ENCODE measurements around the gene ANXA2R. TPM values are rescaled to one million over a fixed set of nuclear protein-coding genes. Genes with fewer than 3 reads are reported as not detected.

Gene ANXA2R
- total and polyA plus RNA-seq, 2 of the 13 experiments (the other 11 are each of a cell fraction or from before 2014, with no cell fraction given), result 0.95 to 1.3 TPM

DNA sequence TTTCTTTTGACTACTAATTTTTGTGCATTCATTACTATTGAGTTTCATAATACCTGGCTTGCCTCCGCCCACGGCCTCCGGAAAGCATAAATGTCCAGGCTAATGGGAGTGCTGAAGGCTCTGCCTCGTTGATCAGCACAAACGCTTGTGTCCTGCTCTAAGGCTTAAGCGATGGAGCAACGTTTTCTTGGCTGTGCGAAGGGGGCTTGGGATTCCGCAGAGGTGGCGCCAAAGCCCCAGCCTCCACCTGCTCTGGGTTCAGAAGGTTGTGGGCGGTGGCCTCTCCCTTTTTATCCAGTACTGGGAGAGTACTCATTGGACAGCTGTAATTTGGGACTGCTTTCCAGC lies 19.7 kb downstream of the ANXA2R start:
- Histone ChIP-seq H3K27me3 (ENCODE audit: control insufficient read depth in 1 of 2, insufficient read depth in 2 of 2, low read length in 2 of 2) (no peaks in the 10 kb centered on the region; a peak in 1 of 5 replicates), H2AFZ (ENCODE audit: low read length) (peak overlapping the region; percentile 71), H3K79me2 (ENCODE audit: insufficient read depth, low read length) (peaks cover 4% of the 10 kb centered on the region), H3K4me3 (replicated peaks in 1 of 3; ENCODE audit: insufficient read depth in 1 of 3, low read depth in 2 of 3, low read length in 3 of 3) (peak overlapping the region; percentile 69 to 86 (median 82); a peak in 5 of 6 replicates), H3K36me3 (replicated peaks in 1 of 2; ENCODE audit: control insufficient read depth in 1 of 2, insufficient read depth in 2 of 2, low read length in 2 of 2) (no peaks in the 10 kb centered on the region), H3K9me3 (ENCODE audit: low read length) (no peaks in the 10 kb centered on the region), H3K9ac (ENCODE audit: insufficient read depth, low read depth, low read length) (peak overlapping the region; percentile 66), H3K4me2 (ENCODE audit: low read depth, low read length) (peak overlapping the region; percentile 92), H4K20me1 (ENCODE audit: insufficient read depth, low read length) (no peaks in the 10 kb centered on the region), H3K27ac (ENCODE audit: extremely low read length, insufficient read depth, low read length) (peak overlapping the region; percentile 92), H3K4me1 (ENCODE audit: insufficient read depth, low read length) (peaks cover 33% of the 10 kb centered on the region)
- WGBS (ENCODE audit: low lambda C conversion rate), result 1% methylated on average over 8 of the region's 11 CpGs
- FAIRE-seq (no peak), ATAC-seq (peak; percentile 21), DNase-seq (ENCODE audit: low spot score) (peak; percentile 23)
- CTCF ChIA-PET (ENCODE audit: low intra/inter-chr PET ratio, low total read pairs), result interaction anchor here (0.9 to 2.9 kb wide), 4 partner anchors 10 to 45 kb away, joined by 3 to 14 read pairs (median 8); partner anchors contain the start of gene ANXA2R
- intact Hi-C loops (cut with micrococcal nuclease; ENCODE audit: unreplicated experiment) (loop anchor here (1.0 kb wide), 1 partner anchor 20 kb away; the partner anchor contains the start of gene ANXA2R), in situ Hi-C loops (cut with HindIII; ENCODE audit: extremely low pct_ligation_motif_present, low pct_unique_long_range_greater_than_20kb) (loop anchor here (25.0 kb wide), 1 partner anchor 208 kb away; the partner anchor contains the start of gene SELENOP)
- no TSS peak for BruUV-seq (replicated peaks)
- POLR2A ChIA-PET, result interaction anchor here (0.7 to 4.7 kb wide), 17 partner anchors 7 to 495 kb away, joined by 3 to 72 read pairs (median 5); partner anchors contain the start of genes ANXA2R, C5orf34, SELENOP and TMEM267
- TF ChIP-seq ZNF703 (CRISPR knock-in tag; IDR thresholded peaks at IDR 0.05; ENCODE audit: borderline replicate concordance) (no peak), SAP130 (CRISPR knock-in tag; IDR thresholded peaks at IDR 0.05; ENCODE audit: low read depth) (peak; percentile 3; the same call in 1 of the 2 replicates), ETV5 (CRISPR knock-in tag; IDR thresholded peaks at IDR 0.05; ENCODE audit: borderline replicate concordance) (peak; percentile 5; the same call in 1 of the 2 replicates), PHF8 (CRISPR knock-in tag; IDR thresholded peaks at IDR 0.05) (no peak; the same call in 1 of the 2 replicates), ZSCAN20 (CRISPR knock-in tag; IDR thresholded peaks at IDR 0.05; ENCODE audit: borderline replicate concordance) (no peak), DMAP1 (CRISPR knock-in tag; IDR thresholded peaks at IDR 0.05) (peak; percentile 63; the same call in 1 of the 2 replicates), KDM2A (CRISPR knock-in tag; IDR thresholded peaks at IDR 0.05; ENCODE audit: borderline replicate concordance, low read depth) (peak; percentile 12; the same call in 1 of the 2 replicates), ATF4 (CRISPR knock-in tag; IDR thresholded peaks at IDR 0.05) (0 out of 4 replicates have a peak, but pooled peaks of 1 of the 2 experiments have one; percentile 15), REL (CRISPR knock-in tag; conservative IDR thresholded peaks at IDR 0.05) (0 out of 2 replicates have a peak, but pooled peaks have one; percentile 2), AHR (CRISPR knock-in tag; IDR thresholded peaks at IDR 0.05) (no peak), ZNF777 (CRISPR knock-in tag; IDR thresholded peaks at IDR 0.05) (no peak), XRCC5 (optimal IDR thresholded peaks at IDR 0.05; ENCODE audit: low read length) (peak; percentile 6), HOXA9 (CRISPR knock-in tag; IDR thresholded peaks at IDR 0.05; ENCODE audit: borderline replicate concordance) (no peak), SRF (IDR thresholded peaks at IDR 0.05; ENCODE audit: low read depth, low read length) (no peak), TBL1XR1 (IDR thresholded peaks at IDR 0.05; ENCODE audit: borderline replicate concordance, low read length, partially characterized antibody) (no peak), ATF1 (CRISPR knock-in tag; IDR thresholded peaks at IDR 0.05) (no peak)
- TF ChIP-seq, protein P1, sequence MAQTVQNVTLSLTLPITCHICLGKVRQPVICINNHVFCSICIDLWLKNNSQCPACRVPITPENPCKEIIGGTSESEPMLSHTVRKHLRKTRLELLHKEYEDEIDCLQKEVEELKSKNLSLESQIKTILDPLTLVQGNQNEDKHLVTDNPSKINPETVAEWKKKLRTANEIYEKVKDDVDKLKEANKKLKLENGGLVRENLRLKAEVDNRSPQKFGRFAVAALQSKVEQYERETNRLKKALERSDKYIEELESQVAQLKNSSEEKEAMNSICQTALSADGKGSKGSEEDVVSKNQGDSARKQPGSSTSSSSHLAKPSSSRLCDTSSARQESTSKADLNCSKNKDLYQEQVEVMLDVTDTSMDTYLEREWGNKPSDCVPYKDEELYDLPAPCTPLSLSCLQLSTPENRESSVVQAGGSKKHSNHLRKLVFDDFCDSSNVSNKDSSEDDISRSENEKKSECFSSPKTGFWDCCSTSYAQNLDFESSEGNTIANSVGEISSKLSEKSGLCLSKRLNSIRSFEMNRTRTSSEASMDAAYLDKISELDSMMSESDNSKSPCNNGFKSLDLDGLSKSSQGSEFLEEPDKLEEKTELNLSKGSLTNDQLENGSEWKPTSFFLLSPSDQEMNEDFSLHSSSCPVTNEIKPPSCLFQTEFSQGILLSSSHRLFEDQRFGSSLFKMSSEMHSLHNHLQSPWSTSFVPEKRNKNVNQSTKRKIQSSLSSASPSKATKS (CRISPR knock-in tag; IDR thresholded peaks at IDR 0.05), result no peak
- TF ChIP-seq, protein P2, sequence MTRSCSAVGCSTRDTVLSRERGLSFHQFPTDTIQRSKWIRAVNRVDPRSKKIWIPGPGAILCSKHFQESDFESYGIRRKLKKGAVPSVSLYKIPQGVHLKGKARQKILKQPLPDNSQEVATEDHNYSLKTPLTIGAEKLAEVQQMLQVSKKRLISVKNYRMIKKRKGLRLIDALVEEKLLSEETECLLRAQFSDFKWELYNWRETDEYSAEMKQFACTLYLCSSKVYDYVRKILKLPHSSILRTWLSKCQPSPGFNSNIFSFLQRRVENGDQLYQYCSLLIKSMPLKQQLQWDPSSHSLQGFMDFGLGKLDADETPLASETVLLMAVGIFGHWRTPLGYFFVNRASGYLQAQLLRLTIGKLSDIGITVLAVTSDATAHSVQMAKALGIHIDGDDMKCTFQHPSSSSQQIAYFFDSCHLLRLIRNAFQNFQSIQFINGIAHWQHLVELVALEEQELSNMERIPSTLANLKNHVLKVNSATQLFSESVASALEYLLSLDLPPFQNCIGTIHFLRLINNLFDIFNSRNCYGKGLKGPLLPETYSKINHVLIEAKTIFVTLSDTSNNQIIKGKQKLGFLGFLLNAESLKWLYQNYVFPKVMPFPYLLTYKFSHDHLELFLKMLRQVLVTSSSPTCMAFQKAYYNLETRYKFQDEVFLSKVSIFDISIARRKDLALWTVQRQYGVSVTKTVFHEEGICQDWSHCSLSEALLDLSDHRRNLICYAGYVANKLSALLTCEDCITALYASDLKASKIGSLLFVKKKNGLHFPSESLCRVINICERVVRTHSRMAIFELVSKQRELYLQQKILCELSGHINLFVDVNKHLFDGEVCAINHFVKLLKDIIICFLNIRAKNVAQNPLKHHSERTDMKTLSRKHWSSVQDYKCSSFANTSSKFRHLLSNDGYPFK (CRISPR knock-in tag; IDR thresholded peaks at IDR 0.05; ENCODE audit: borderline replicate concordance), result 0 out of 2 replicates have a peak, but pooled peaks have one; percentile 24
- TF ChIP-seq, protein P3, sequence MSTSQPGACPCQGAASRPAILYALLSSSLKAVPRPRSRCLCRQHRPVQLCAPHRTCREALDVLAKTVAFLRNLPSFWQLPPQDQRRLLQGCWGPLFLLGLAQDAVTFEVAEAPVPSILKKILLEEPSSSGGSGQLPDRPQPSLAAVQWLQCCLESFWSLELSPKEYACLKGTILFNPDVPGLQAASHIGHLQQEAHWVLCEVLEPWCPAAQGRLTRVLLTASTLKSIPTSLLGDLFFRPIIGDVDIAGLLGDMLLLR (CRISPR knock-in tag; IDR thresholded peaks at IDR 0.05), result no peak
